Embryonic facial prominence (tissue), 1 donor: Measurements from ENCODE around the gene CGB3.

Source experiments
- DNase-seq: peaks from one replicate; pipeline ENCODE4 v3.0.0-alpha.2; 2016; ENCODE audit errors: extremely low spot score

The CGB3 gene

GRCh38 chr19:48988286-48988685 is 35.8 kb downstream of the CGB3 start:
- no peak for DNase-seq

- DNase-seq: no peak
Observed at GRCh38 chr19:48987323-48987722, 36.8 kb downstream of the CGB3 start.

- DNase-seq: no peak
Observed at GRCh38 chr19:48986211-48986610, 37.9 kb downstream of the CGB3 start.

GRCh38 chr19:48985711-48986110 is 38.4 kb downstream of the CGB3 start:
- DNase-seq: no peak

- no peak for DNase-seq
Observed at GRCh38 chr19:48982280-48982679, 41.9 kb downstream of the CGB3 start.

GRCh38 chr19:48977061-48977460 is 47.1 kb downstream of the CGB3 start:
- no peak for DNase-seq

- DNase-seq: no peak
Observed at GRCh38 chr19:48975947-48976847, 47.9 kb downstream of the CGB3 start.
